ENCODE data around the gene CST2.

DNA sequence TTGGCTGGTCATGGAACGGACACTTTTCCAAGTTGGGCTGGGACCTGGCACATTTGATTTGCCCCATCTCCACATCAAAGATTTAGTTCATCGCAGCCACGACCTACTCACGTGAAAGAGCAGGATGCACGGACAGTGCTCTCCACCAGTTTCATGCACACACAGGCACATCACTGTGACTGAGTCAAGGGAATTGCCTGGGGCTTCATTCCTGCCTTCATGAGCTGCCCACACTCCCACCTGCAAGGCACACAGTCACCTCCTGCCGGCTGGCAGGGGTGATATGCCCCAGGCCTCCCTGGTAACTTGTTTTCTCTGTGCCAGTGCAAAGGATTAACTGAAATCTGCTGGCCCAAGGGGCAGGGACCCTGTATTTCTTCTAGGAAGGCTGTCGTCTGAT, 52.4 kb downstream of the CST2 start:
- TF ChIP-seq EZH2 (IDR thresholded peaks at IDR 0.05) = no peak
- no peak for TF ChIP-seq EZH2phosphoT487 (IDR thresholded peaks at IDR 0.05)
- TF ChIP-seq, protein P1, sequence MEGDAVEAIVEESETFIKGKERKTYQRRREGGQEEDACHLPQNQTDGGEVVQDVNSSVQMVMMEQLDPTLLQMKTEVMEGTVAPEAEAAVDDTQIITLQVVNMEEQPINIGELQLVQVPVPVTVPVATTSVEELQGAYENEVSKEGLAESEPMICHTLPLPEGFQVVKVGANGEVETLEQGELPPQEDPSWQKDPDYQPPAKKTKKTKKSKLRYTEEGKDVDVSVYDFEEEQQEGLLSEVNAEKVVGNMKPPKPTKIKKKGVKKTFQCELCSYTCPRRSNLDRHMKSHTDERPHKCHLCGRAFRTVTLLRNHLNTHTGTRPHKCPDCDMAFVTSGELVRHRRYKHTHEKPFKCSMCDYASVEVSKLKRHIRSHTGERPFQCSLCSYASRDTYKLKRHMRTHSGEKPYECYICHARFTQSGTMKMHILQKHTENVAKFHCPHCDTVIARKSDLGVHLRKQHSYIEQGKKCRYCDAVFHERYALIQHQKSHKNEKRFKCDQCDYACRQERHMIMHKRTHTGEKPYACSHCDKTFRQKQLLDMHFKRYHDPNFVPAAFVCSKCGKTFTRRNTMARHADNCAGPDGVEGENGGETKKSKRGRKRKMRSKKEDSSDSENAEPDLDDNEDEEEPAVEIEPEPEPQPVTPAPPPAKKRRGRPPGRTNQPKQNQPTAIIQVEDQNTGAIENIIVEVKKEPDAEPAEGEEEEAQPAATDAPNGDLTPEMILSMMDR (IDR thresholded peaks at IDR 0.05) = no peak

Measured in neural progenitor cell (in vitro differentiated cells).